ENCODE results near the gene INTS3. TPM values are rescaled to one million over a fixed set of nuclear protein-coding genes. Genes with fewer than 3 reads are reported as not detected.

Gene INTS3
- total RNA-seq, 8 experiments from 2014 or later: 33.0 to 70.4 (median 44.9) TPM

- Histone ChIP-seq H3K4me3 (no peak overlapping the region), H3K27ac (no peak overlapping the region), H3K4me1 (replicated peaks in 1 of 2) (no peaks in the 10 kb centered on the region)
- 76 to 100% (median 90%) methylated on average over 3 to 13 of the region's 13 CpGs; no CpG with 5 or more reads in 1 of the 10 experiments for WGBS, 10 experiments
- ATAC-seq (replicated peaks in 6 of 8): no peak
- in situ Hi-C loops (cut with MboI; ENCODE audit: low pct_unique_long_range_greater_than_20kb in 2 of 9, low sequenced_read_pairs in 9 of 9, unreplicated experiment in 9 of 9): loop anchor here in 2 of 9 experiments (25.0 kb wide), 1 partner anchor 121 kb away; the partner anchor contains the start of gene DENND4B (in 2 of the 2)
These were observed 88.5 kb downstream of the INTS3 start for GRCh38 chr1:153816283-153816889.

DNA sequence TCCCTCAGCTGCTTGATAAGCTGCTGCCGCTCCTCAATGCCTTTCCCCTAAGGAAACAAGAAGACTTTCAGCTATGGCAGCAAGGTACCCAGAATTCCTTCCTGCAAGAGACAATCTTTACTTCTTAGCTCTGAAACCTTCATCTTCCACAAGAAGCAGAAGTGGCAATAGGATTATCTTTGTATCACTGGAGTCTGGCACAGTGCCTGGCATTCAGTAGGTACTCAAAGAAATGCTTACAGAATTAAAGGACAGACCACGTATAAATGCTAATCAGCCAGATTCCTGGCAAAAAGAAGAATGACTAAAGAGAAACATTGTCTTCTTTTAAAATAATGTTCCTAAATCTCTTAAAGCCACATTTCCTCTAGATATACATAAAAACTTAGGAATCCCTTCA lies 91.0 kb downstream of the INTS3 start:
- in situ Hi-C loops (cut with MboI; ENCODE audit: low pct_unique_long_range_greater_than_20kb in 2 of 9, low sequenced_read_pairs in 9 of 9, unreplicated experiment in 9 of 9): loop anchor here in 2 of 9 experiments (25.0 kb wide), 1 partner anchor 118 kb away; the partner anchor contains the start of gene DENND4B (in 2 of the 2)
- H3K4me1 ChIP-seq (replicated peaks in 1 of 2): no peaks in the 10 kb centered on the region
- H3K4me3 ChIP-seq: no peak overlapping the region
- WGBS, 10 experiments: 43 to 100% (median 94%) methylated on average over 1 to 2 of the region's 2 CpGs; no CpG with 5 or more reads in 2 of the 10 experiments
- ATAC-seq (replicated peaks in 6 of 8): no peak
- H3K27ac ChIP-seq: no peak overlapping the region

Other genes starting within 250 kb of the INTS3 start
- gene S100A6, start 192.1 kb upstream of the INTS3 start, total RNA-seq: 1,000 to 10,000 TPM in 1 of 8 experiments, 100 to 1,000 TPM in 2, 1 to 10 TPM in 4, under 1 TPM in 1; 0.49 to 2,482 (median 5.7) TPM
- gene S100A5, start 187.1 kb upstream of the INTS3 start, total RNA-seq: not detected
- gene S100A4, start 182.2 kb upstream of the INTS3 start, total RNA-seq: 1,000 to 10,000 TPM in 1 of 8 experiments, 10 to 100 TPM in 1, 1 to 10 TPM in 5, under 1 TPM in 1; 0.93 to 1,152 (median 3.7) TPM
- gene S100A3, start 178.8 kb upstream of the INTS3 start, total RNA-seq: 1 to 10 TPM in 2 of 8 experiments, under 1 TPM in 3, not detected in 3; 0.36 to 4.1 (median 1.00) TPM
- 1 to 10 TPM in 4 of 8 experiments, under 1 TPM in 2, not detected in 2; 0.23 to 4.5 (median 1.5) TPM for gene S100A2, start 162.2 kb upstream of the INTS3 start, total RNA-seq
- 100 to 1,000 TPM in 1 of 8 experiments, 10 to 100 TPM in 1, 1 to 10 TPM in 6; 2.0 to 108 (median 7.0) TPM for gene S100A16, start 114.9 kb upstream of the INTS3 start, total RNA-seq
- gene S100A14, start 111.7 kb upstream of the INTS3 start, total RNA-seq: under 1 TPM in 5 of 8 experiments, not detected in 3; 0.11 to 0.66 (median 0.59) TPM
- gene S100A13, start 100.5 kb upstream of the INTS3 start, total RNA-seq: 100 to 1,000 TPM in 2 of 8 experiments, 10 to 100 TPM in 6; 44.1 to 224 (median 59.6) TPM
- 1 to 10 TPM in 5 of 8 experiments, under 1 TPM in 3; 0.38 to 3.7 (median 1.5) TPM for gene S100A1, start 99.6 kb upstream of the INTS3 start, total RNA-seq
- 100 to 1,000 TPM in 4 of 8 experiments, 10 to 100 TPM in 4; 29.9 to 136 (median 99.2) TPM for gene CHTOP, start 94.0 kb upstream of the INTS3 start, total RNA-seq
- 10 to 100 TPM; 36.1 to 93.5 (median 53.3) TPM for gene SNAPIN, start 69.3 kb upstream of the INTS3 start, total RNA-seq
- 100 to 1,000 TPM; 116 to 542 (median 228) TPM for gene ILF2, start 57.1 kb upstream of the INTS3 start, total RNA-seq
- gene NPR1, start 49.4 kb upstream of the INTS3 start, total RNA-seq: under 1 TPM in 7 of 8 experiments, not detected in 1; 0.27 to 0.85 (median 0.64) TPM
- gene SLC27A3, start 47.4 kb downstream of the INTS3 start, total RNA-seq: 10 to 100 TPM in 5 of 8 experiments, 1 to 10 TPM in 3; 5.0 to 49.7 (median 15.3) TPM
- 10 to 100 TPM in 7 of 8 experiments, 1 to 10 TPM in 1; 6.6 to 36.5 (median 23.7) TPM for gene GATAD2B, start 194.9 kb downstream of the INTS3 start, total RNA-seq
- gene DENND4B, start 218.7 kb downstream of the INTS3 start, total RNA-seq: 10 to 100 TPM; 11.5 to 46.0 (median 29.8) TPM
- gene CRTC2, start 230.6 kb downstream of the INTS3 start, total RNA-seq: 10 to 100 TPM in 7 of 8 experiments, 1 to 10 TPM in 1; 7.1 to 15.3 (median 13.0) TPM
- gene SLC39A1, start 235.5 kb downstream of the INTS3 start, total RNA-seq: 100 to 1,000 TPM in 1 of 8 experiments, 10 to 100 TPM in 7; 36.6 to 117 (median 57.0) TPM
- 10 to 100 TPM in 6 of 8 experiments, 1 to 10 TPM in 2; 7.1 to 30.0 (median 19.5) TPM for gene CREB3L4, start 239.9 kb downstream of the INTS3 start, total RNA-seq
- gene JTB, start 249.6 kb downstream of the INTS3 start, total RNA-seq: 100 to 1,000 TPM in 6 of 8 experiments, 10 to 100 TPM in 2; 78.1 to 140 (median 109) TPM

All from motor neuron (in vitro differentiated cells).